ENCODE results near the gene IGLON5.

DNA sequence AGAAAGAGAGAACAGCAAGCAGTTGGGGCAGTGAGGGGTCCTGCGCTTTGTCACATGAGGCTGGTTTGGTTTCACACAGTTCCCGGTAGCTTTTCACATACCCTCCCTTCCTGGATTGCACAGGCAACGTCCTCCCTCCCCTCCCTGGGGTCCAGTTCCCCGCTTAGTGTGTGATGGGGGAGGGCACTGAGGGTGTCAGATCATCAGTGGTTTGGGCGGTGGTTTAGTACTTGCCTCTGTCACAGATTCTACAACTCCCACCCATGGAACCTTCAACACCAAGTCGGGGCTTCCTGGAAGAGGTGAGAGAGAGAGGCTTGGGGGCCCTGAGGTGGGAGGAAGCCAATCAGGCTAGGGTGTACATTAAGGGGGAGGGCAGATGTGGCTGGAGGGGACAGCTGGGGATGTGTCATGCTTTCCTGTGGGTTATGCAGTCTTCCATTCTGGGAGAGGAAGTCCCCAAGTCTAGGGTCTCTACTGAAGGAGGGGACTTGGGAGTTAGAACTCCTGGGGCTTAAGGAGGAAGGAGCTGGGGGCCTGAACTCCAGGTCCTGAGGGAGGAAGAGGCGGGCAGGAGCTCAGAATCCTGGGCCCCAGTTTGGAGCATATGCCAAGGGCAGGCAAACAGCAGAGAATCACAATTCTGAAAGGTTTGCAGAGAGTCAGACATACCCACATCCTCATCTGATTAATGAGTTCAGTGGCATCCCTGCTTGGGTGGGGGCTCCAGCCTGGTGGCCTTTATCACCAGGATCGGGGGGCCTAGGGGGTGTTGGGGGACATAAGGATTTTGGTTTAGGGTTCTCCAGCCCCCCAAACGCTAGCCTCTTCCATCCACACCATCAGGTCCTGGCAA, 61.4 kb downstream of the IGLON5 start, which contains the start of gene NKG7:
- TF ChIP-seq POLR2A (IDR thresholded peaks at IDR 0.05), result no peak
- TF ChIP-seq, protein P1, sequence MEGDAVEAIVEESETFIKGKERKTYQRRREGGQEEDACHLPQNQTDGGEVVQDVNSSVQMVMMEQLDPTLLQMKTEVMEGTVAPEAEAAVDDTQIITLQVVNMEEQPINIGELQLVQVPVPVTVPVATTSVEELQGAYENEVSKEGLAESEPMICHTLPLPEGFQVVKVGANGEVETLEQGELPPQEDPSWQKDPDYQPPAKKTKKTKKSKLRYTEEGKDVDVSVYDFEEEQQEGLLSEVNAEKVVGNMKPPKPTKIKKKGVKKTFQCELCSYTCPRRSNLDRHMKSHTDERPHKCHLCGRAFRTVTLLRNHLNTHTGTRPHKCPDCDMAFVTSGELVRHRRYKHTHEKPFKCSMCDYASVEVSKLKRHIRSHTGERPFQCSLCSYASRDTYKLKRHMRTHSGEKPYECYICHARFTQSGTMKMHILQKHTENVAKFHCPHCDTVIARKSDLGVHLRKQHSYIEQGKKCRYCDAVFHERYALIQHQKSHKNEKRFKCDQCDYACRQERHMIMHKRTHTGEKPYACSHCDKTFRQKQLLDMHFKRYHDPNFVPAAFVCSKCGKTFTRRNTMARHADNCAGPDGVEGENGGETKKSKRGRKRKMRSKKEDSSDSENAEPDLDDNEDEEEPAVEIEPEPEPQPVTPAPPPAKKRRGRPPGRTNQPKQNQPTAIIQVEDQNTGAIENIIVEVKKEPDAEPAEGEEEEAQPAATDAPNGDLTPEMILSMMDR (IDR thresholded peaks at IDR 0.05), result no peak
